CD4-positive, CD25-positive, alpha-beta regulatory T cell (primary cell): ENCODE measurements around the gene SESTD1. TPM values are rescaled to one million over a fixed set of nuclear protein-coding genes. Genes with fewer than 3 reads are reported as not detected.
A peak's percentile ranks its signal among the peaks of the same experiment; 100 is the strongest.
"Not testable (repeated sequence)": the region's sequence is repeated elsewhere in the genome, so short reads cannot be mapped to it uniquely, and the experiment has no call there.

ENCODE experiments used
- ATAC-seq, 2 donors: fragments of 150-1000 bp; cut with Tn5 transposase; one replicate each; pipeline ENCODE4 v1.10.0; 2021; ENCODE audit warnings: low read depth in 2 of 2, moderate number of reproducible peaks in 2 of 2, moderate library complexity in 1 of 2
- DNase-seq, 3 donors: peaks; one replicate each; pipeline versions ENCODE4 v3.0.0 to v3.0.0-alpha.2; 2012 to 2022; ENCODE audit warnings: mixed read lengths in 1 of 3
- H3K27ac ChIP-seq: one replicate; pipeline ENCODE4 v1.7.0; 2013; ENCODE audit warnings: mild to moderate bottlenecking, low read length; ENCODE audit not compliant: insufficient read depth, poor library complexity, severe bottlenecking
- H3K27me3 ChIP-seq: one replicate; pipeline ENCODE4 v1.7.0; 2013; ENCODE audit warnings: low read length; ENCODE audit not compliant: control insufficient read depth, insufficient read depth
- H3K36me3 ChIP-seq: one replicate; pipeline ENCODE4 v1.7.0; 2013; ENCODE audit warnings: mild to moderate bottlenecking, low read length, moderate library complexity; ENCODE audit not compliant: control insufficient read depth, insufficient read depth
- H3K4me1 ChIP-seq: 2 replicates; pipeline ENCODE4 v1.7.0; 2013; ENCODE audit warnings: mild to moderate bottlenecking, low read length; ENCODE audit not compliant: insufficient read depth, control insufficient read depth, poor library complexity, severe bottlenecking
- H3K4me3 ChIP-seq: one replicate; pipeline ENCODE4 v1.7.0; 2013; ENCODE audit warnings: low read depth, mild to moderate bottlenecking, low read length, moderate library complexity
- H3K9me3 ChIP-seq, 2 experiments: 1 replicate in 1 of 2; 2 replicates in 1 of 2; pipeline ENCODE4 v1.7.0; 2013; ENCODE audit warnings: low read length in 2 of 2, mild to moderate bottlenecking in 1 of 2, moderate library complexity in 1 of 2; ENCODE audit not compliant: control insufficient read depth in 2 of 2
- H3K27ac Mint-ChIP-seq, 3 donors: one replicate each; pipeline ENCODE4 v1.8.0; 2020 to 2022; ENCODE audit warnings: mild to moderate bottlenecking in 3 of 3, mixed read lengths in 3 of 3, moderate library complexity in 2 of 3
- H3K27me3 Mint-ChIP-seq: one replicate; pipeline ENCODE4 v1.8.0; 2022; ENCODE audit warnings: mild to moderate bottlenecking, mixed read lengths
- H3K36me3 Mint-ChIP-seq: one replicate; pipeline ENCODE4 v1.8.0; 2020; ENCODE audit warnings: mixed read lengths
- H3K4me1 Mint-ChIP-seq, 4 donors: one replicate each; pipeline ENCODE4 v1.8.0; 2020 to 2022; ENCODE audit warnings: mixed read lengths in 4 of 4, mild to moderate bottlenecking in 1 of 4
- H3K4me3 Mint-ChIP-seq, 4 donors: one replicate each; pipeline ENCODE4 v1.8.0; 2020 to 2022; ENCODE audit warnings: mild to moderate bottlenecking in 4 of 4, mixed read lengths in 4 of 4, moderate library complexity in 3 of 4
- H3K9me3 Mint-ChIP-seq, 7 donors: one replicate each; pipeline ENCODE4 v1.8.0; 2020 to 2022; ENCODE audit warnings: mixed read lengths in 7 of 7, mild to moderate bottlenecking in 3 of 7, moderate library complexity in 2 of 7
- polyA plus RNA-seq, 4 donors: library from polyadenylated mRNA; unstranded; fragments of 300-500 nt; fragmentation: Illumina TruSeq; gene quantifications; one replicate each; pipeline ENCODE4 v1.2.3, GENCODE V29; 2021
- total RNA-seq: library from RNA; stranded (reverse); gene quantifications from one replicate; pipeline ENCODE4 v1.2.3, GENCODE V29; 2022

Gene SESTD1
- total and polyA plus RNA-seq, 5 donors from 2014 or later, result 0.63 to 7.3 (median 2.8) TPM

GRCh38 chr2:179097131-179097530 is 167.5 kb downstream of the SESTD1 start:
- Mint-ChIP-seq H3K36me3 (no peaks in the 10 kb centered on the region), H3K4me3 (peak overlapping the region in 1 of 4 donors; percentile 17), H3K27me3 (no peaks in the 10 kb centered on the region), H3K9me3 (peaks cover 0 to 5% (median 0%) of the 10 kb centered on the region in 7 donors), H3K4me1 (peaks cover 13 to 30% (median 25%) of the 10 kb centered on the region in 4 donors), H3K27ac (peak overlapping the region in 1 of 3 donors; percentile 55)
- ATAC-seq, result no peak
- H3K4me3 ChIP-seq, result no peak overlapping the region
- no peaks in the 10 kb centered on the region for H3K27me3 ChIP-seq
- H3K9me3 ChIP-seq, result no peaks in the 10 kb centered on the region
- H3K36me3 ChIP-seq, result no peaks in the 10 kb centered on the region
- no peak for DNase-seq
- H3K27ac ChIP-seq, result no peak overlapping the region
- H3K4me1 ChIP-seq, result peaks cover 21% of the 10 kb centered on the region

- H3K27ac ChIP-seq, result peak overlapping the region; percentile 44
- H3K36me3 Mint-ChIP-seq, result no peaks in the 10 kb centered on the region
- DNase-seq, result peak in 2 of 3 donors; percentile 50 to 89
Observed at GRCh38 chr2:179096090-179096489, 168.5 kb downstream of the SESTD1 start.

GRCh38 chr2:179092912-179093311 is 171.7 kb downstream of the SESTD1 start:
- H3K27me3 ChIP-seq, H3K36me3 ChIP-seq, DNase-seq, H3K27ac Mint-ChIP-seq, H3K27ac ChIP-seq, H3K36me3 Mint-ChIP-seq, ATAC-seq, H3K4me3 ChIP-seq, H3K4me3 Mint-ChIP-seq, H3K27me3 Mint-ChIP-seq, H3K9me3 ChIP-seq: not testable (repeated sequence)
- Mint-ChIP-seq H3K9me3 (peaks cover 0 to 12% (median 4%) of the 10 kb centered on the region in 7 donors), H3K4me1 (peaks cover 13 to 30% (median 24%) of the 10 kb centered on the region in 4 donors)
- peaks cover 21% of the 10 kb centered on the region for H3K4me1 ChIP-seq

More at GRCh38 chr2:179096090-179096489, 168.5 kb downstream of the SESTD1 start:
- Mint-ChIP-seq H3K27me3 (no peaks in the 10 kb centered on the region), H3K4me3 (peak overlapping the region in 3 of 4 donors; percentile 14 to 42 (median 20)), H3K4me1 (peaks cover 13 to 30% (median 25%) of the 10 kb centered on the region in 4 donors), H3K9me3 (peaks cover 0 to 7% (median 0%) of the 10 kb centered on the region in 7 donors), H3K27ac (peak overlapping the region; percentile 2 to 96 (median 55))
- H3K4me1 ChIP-seq, result peaks cover 21% of the 10 kb centered on the region
- no peaks in the 10 kb centered on the region for H3K36me3 ChIP-seq
- H3K4me3 ChIP-seq, result peak overlapping the region; percentile 34
- no peaks in the 10 kb centered on the region for H3K27me3 ChIP-seq
- peak; percentile 98 to 99 for ATAC-seq
- no peaks in the 10 kb centered on the region for H3K9me3 ChIP-seq

GRCh38 chr2:179082697-179083096 is 181.9 kb downstream of the SESTD1 start:
- Mint-ChIP-seq H3K9me3 (peaks cover 1 to 20% (median 11%) of the 10 kb centered on the region in 7 donors), H3K4me1 (peaks cover 4 to 12% (median 10%) of the 10 kb centered on the region in 4 donors), H3K36me3 (no peaks in the 10 kb centered on the region), H3K27me3 (no peaks in the 10 kb centered on the region), H3K4me3 (no peak overlapping the region), H3K27ac (peak overlapping the region in 1 of 3 donors; percentile 11)
- Histone ChIP-seq H3K9me3 (no peaks in the 10 kb centered on the region), H3K27me3 (no peaks in the 10 kb centered on the region), H3K4me1 (no peaks in the 10 kb centered on the region), H3K27ac (no peak overlapping the region), H3K36me3 (no peaks in the 10 kb centered on the region), H3K4me3 (no peak overlapping the region)
- ATAC-seq (no peak), DNase-seq (no peak)

- Histone ChIP-seq H3K36me3 (no peaks in the 10 kb centered on the region), H3K9me3 (peaks cover 0 to 2% of the 10 kb centered on the region in 2 experiments), H3K4me3 (no peak overlapping the region), H3K4me1 (no peaks in the 10 kb centered on the region), H3K27me3 (no peaks in the 10 kb centered on the region), H3K27ac (no peak overlapping the region)
- peaks cover 5% of the 10 kb centered on the region for H3K36me3 Mint-ChIP-seq
- H3K4me1 Mint-ChIP-seq, result peaks cover 4 to 12% (median 10%) of the 10 kb centered on the region in 4 donors
- H3K27ac Mint-ChIP-seq, result peak overlapping the region in 1 of 3 donors; percentile 11
- peaks cover 1 to 26% (median 12%) of the 10 kb centered on the region in 7 donors for H3K9me3 Mint-ChIP-seq
- H3K4me3 Mint-ChIP-seq, result no peak overlapping the region
- DNase-seq, result no peak
- no peak for ATAC-seq
- H3K27me3 Mint-ChIP-seq, result no peaks in the 10 kb centered on the region
Observed at GRCh38 chr2:179081954-179082353, 182.7 kb downstream of the SESTD1 start.

- Histone ChIP-seq H3K9me3 (peaks cover 0 to 2% of the 10 kb centered on the region in 2 experiments), H3K27me3 (no peaks in the 10 kb centered on the region), H3K4me3 (no peak overlapping the region), H3K36me3 (no peaks in the 10 kb centered on the region), H3K4me1 (no peaks in the 10 kb centered on the region), H3K27ac (no peak overlapping the region)
- peaks cover 0 to 12% (median 4%) of the 10 kb centered on the region in 4 donors for H3K4me1 Mint-ChIP-seq
- H3K4me3 Mint-ChIP-seq, result no peak overlapping the region
- ATAC-seq (no peak), DNase-seq (no peak)
- no peaks in the 10 kb centered on the region for H3K27me3 Mint-ChIP-seq
- H3K27ac Mint-ChIP-seq, result peak overlapping the region in 1 of 3 donors; percentile 17
- H3K36me3 Mint-ChIP-seq, result peaks cover 9% of the 10 kb centered on the region
- H3K9me3 Mint-ChIP-seq, result peaks cover 0 to 10% (median 6%) of the 10 kb centered on the region in 7 donors
Observed at GRCh38 chr2:179072527-179072926, 192.1 kb downstream of the SESTD1 start.

- no peak overlapping the region for H3K4me3 Mint-ChIP-seq
- H3K36me3 Mint-ChIP-seq, result peaks cover 3% of the 10 kb centered on the region
- no peaks in the 10 kb centered on the region for H3K9me3 ChIP-seq
- ATAC-seq (no peak), DNase-seq (no peak)
- no peaks in the 10 kb centered on the region for H3K27me3 ChIP-seq
- no peaks in the 10 kb centered on the region for H3K27me3 Mint-ChIP-seq
- no peak overlapping the region for H3K27ac Mint-ChIP-seq
- H3K36me3 ChIP-seq, result no peaks in the 10 kb centered on the region
- H3K4me3 ChIP-seq, result no peak overlapping the region
- peaks cover 0 to 8% (median 4%) of the 10 kb centered on the region in 7 donors for H3K9me3 Mint-ChIP-seq
- no peaks in the 10 kb centered on the region for H3K4me1 ChIP-seq
- H3K4me1 Mint-ChIP-seq, result peaks cover 0 to 12% (median 4%) of the 10 kb centered on the region in 4 donors
- no peak overlapping the region for H3K27ac ChIP-seq
Observed at GRCh38 chr2:179071810-179072355, 192.7 kb downstream of the SESTD1 start.

GRCh38 chr2:179070895-179071294 is 193.7 kb downstream of the SESTD1 start:
- no peaks in the 10 kb centered on the region for H3K27me3 Mint-ChIP-seq
- Histone ChIP-seq H3K4me3 (no peak overlapping the region), H3K27me3 (no peaks in the 10 kb centered on the region), H3K36me3 (no peaks in the 10 kb centered on the region), H3K4me1 (no peaks in the 10 kb centered on the region), H3K27ac (no peak overlapping the region), H3K9me3 (no peaks in the 10 kb centered on the region)
- H3K4me1 Mint-ChIP-seq, result peaks cover 0 to 12% (median 4%) of the 10 kb centered on the region in 4 donors
- H3K9me3 Mint-ChIP-seq, result peaks cover 0 to 4% (median 3%) of the 10 kb centered on the region in 7 donors
- H3K4me3 Mint-ChIP-seq, result no peak overlapping the region
- H3K36me3 Mint-ChIP-seq, result no peaks in the 10 kb centered on the region
- no peak overlapping the region for H3K27ac Mint-ChIP-seq
- ATAC-seq (no peak), DNase-seq (no peak)
